ENCODE measurements around the gene DCBLD1.

- TF ChIP-seq CTCF (IDR thresholded peaks at IDR 0.05; ENCODE audit: insufficient read depth, low read length, poor library complexity, severe bottlenecking) (no peak), EZH2phosphoT487 (conservative IDR thresholded peaks at IDR 0.05; ENCODE audit: low read length) (no peak)
Observed at GRCh38 chr6:117506907-117507306, 24.4 kb downstream of the DCBLD1 start.
